Tongue (tissue), 3 donors: ENCODE results near the gene FPGS. TPM values are rescaled to one million over a fixed set of nuclear protein-coding genes. Genes with fewer than 3 reads are reported as not detected.

ENCODE experiments used
- DNase-seq: peaks from one replicate; pipeline ENCODE4 v3.0.0-alpha.2; 2015
- small RNA-seq: library from RNA; depleted of rRNA; stranded (forward); fragments of <200 nt; gene quantifications from one replicate; pipeline ENCODE3, GENCODE V24; 2014; ENCODE audit warnings: low replicate concordance
- total RNA-seq: library from RNA; depleted of rRNA; stranded (reverse); fragments of >200 nt; gene quantifications from one replicate; pipeline ENCODE4 v1.2.3, GENCODE V29; 2014

Gene FPGS
- total RNA-seq, 1 donor from 2014 or later = 52.9 TPM

- DNase-seq = no peak
These were observed 58.1 kb downstream of the FPGS start for GRCh38 chr9:127860779-127861178.

DNA sequence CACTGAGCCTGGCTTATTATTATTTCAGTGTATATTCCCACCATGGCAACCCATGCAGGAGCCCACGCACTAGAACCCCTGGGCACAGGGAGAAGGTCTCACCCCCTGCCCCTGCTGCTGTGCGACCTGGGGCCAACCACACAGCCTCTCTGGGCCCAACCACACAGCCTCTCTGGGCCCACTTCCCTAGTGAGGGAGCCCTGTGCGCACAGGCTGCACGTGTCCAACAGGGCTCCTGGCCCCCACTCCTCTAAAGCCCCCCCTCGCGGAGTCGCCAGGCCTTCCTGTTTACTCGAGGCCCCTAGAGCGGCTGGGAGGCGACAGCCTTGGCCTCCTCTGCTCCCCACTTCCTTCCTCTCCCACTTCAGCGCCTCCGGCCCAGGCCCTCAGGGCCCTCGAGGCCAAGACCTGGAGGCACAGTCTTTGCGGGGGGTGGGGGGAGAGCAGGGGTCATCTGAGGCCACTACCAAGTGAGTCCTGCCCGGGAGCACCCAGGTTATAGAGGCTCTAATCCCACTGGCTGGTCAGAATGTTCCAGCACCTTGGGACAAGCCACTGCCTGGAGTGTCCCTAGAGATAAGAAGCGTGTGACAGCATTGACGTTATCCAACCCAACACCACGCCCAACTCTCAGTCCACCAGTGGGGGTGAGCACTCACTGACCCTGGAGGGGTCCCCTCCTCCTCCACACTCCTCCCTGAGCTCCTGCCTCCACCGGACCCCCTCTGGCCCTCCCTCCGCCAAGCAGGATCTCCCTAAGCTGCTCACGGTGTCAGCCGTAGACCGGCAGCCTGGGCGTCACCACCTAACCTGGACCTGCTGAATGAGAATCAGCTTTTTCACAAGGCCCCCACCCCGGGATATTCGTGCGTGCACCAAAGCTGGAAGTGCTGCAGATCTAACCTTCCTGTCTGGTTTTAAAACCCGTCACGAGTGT is 59.7 kb downstream of the FPGS start:
- peak; percentile 68 for DNase-seq

- DNase-seq = no peak
These were observed 60.5 kb downstream of the FPGS start for GRCh38 chr9:127863191-127863621.

Small RNAs within 50 kb of the gene (small RNA-seq; reads per million reads assigned to genes)
- gene RF00019 (not detected), gene RNA5SP296 (not detected)

Other genes starting within 250 kb of the FPGS start
- gene STXBP1, start 190.6 kb upstream of the FPGS start, total RNA-seq = 12.8 TPM
- gene CFAP157, start 95.9 kb upstream of the FPGS start, total RNA-seq = not detected
- gene PTRH1, start 87.2 kb upstream of the FPGS start, total RNA-seq = 7.3 TPM
- gene TTC16, start 86.8 kb upstream of the FPGS start, total RNA-seq = not detected
- gene TOR2A, start 67.6 kb upstream of the FPGS start, total RNA-seq = 2.8 TPM
- gene SH2D3C, start 24.2 kb upstream of the FPGS start, total RNA-seq = 13.6 TPM
- 47.2 TPM for gene CDK9, start 16.8 kb upstream of the FPGS start, total RNA-seq
- 11.6 TPM for gene ENG, start 51.8 kb downstream of the FPGS start, total RNA-seq
- 416 TPM for gene AK1, start 74.8 kb downstream of the FPGS start, total RNA-seq
- 34.0 TPM for gene ST6GALNAC6, start 96.7 kb downstream of the FPGS start, total RNA-seq
- 39.8 TPM for gene ST6GALNAC4, start 114.2 kb downstream of the FPGS start, total RNA-seq
- not detected for gene PIP5KL1, start 127.9 kb downstream of the FPGS start, total RNA-seq
- gene DPM2, start 135.0 kb downstream of the FPGS start, total RNA-seq = 11.6 TPM
- 13.6 TPM for gene EEIG1, start 178.1 kb downstream of the FPGS start, total RNA-seq